SK-N-SH (cell line): ENCODE data around the gene APLP2.

ENCODE experiments used
- CHD2 ChIP-seq: fragments of 150-350 bp; IDR thresholded peaks from 2 replicates; pipeline ENCODE4 v1.6.1; 2018; ENCODE audit warnings: low read length; ENCODE audit not compliant: partially characterized antibody
- CTCF ChIP-seq: fragments of 200-600 bp; sonication (generic); IDR thresholded peaks from 2 replicates; pipeline ENCODE4 v1.6.1; 2017; ENCODE audit warnings: antibody characterized with exemption, mild to moderate bottlenecking, moderate library complexity
- ELF1 ChIP-seq: IDR thresholded peaks from 2 replicates; pipeline ENCODE4 v1.4.0; 2012
- FOSL2 ChIP-seq: IDR thresholded peaks from 2 replicates; pipeline ENCODE4 v1.4.0; 2012; ENCODE audit warnings: low read depth, mild to moderate bottlenecking, moderate library complexity, borderline replicate concordance
- GABPA ChIP-seq: IDR thresholded peaks from 2 replicates; pipeline ENCODE4 v1.4.0; 2012; ENCODE audit warnings: low read depth, mild to moderate bottlenecking
- MEF2A ChIP-seq: IDR thresholded peaks from 2 replicates; pipeline ENCODE4 v1.4.0; 2012; ENCODE audit warnings: low read depth, borderline replicate concordance
- NRF1 ChIP-seq: IDR thresholded peaks from 2 replicates; pipeline ENCODE4 v1.6.1; 2012; ENCODE audit warnings: low read depth, mild to moderate bottlenecking, low read length
- POLR2AphosphoS5 ChIP-seq: IDR thresholded peaks from 2 replicates; pipeline ENCODE4 v1.6.1; 2012; ENCODE audit warnings: low read depth, low read length
- RAD21 ChIP-seq: IDR thresholded peaks from 2 replicates; pipeline ENCODE4 v1.6.1; 2012; ENCODE audit warnings: mild to moderate bottlenecking, low read length
- REST ChIP-seq: IDR thresholded peaks from 2 replicates; pipeline ENCODE4 v1.6.1; 2012; ENCODE audit warnings: mild to moderate bottlenecking, low read depth, low read length, moderate library complexity
- TAF1 ChIP-seq: IDR thresholded peaks from 2 replicates; pipeline ENCODE4 v1.6.1; 2012; ENCODE audit warnings: low read depth, mild to moderate bottlenecking, low read length, moderate library complexity, borderline replicate concordance
- USF1 ChIP-seq: IDR thresholded peaks from 2 replicates; pipeline ENCODE4 v1.4.0; 2012; ENCODE audit warnings: low read depth, borderline replicate concordance
- ZBTB33 ChIP-seq: IDR thresholded peaks from 2 replicates; pipeline ENCODE4 v1.4.0; 2012; ENCODE audit warnings: low read depth, borderline replicate concordance

- no peak for TF ChIP-seq FOSL2
- TF ChIP-seq CTCF: no peak
- TF ChIP-seq ELF1: no peak
- no peak for TF ChIP-seq REST
- TF ChIP-seq MEF2A: no peak
- TF ChIP-seq GABPA: no peak
- TF ChIP-seq POLR2AphosphoS5: no peak
- no peak for TF ChIP-seq USF1
- no peak for TF ChIP-seq ZBTB33
- TF ChIP-seq RAD21: no peak
- no peak for TF ChIP-seq TAF1
- TF ChIP-seq CHD2: no peak
- no peak for TF ChIP-seq NRF1
Observed at GRCh38 chr11:130156108-130157022, 86.7 kb downstream of the APLP2 start.
